SU-DHL-6 (cell line): ENCODE data around the gene LCE1F.

Source experiments
- H2AFZ ChIP-seq: fragments of 200-600 bp; sonication (generic); 2 replicates; pipeline ENCODE4 v1.6.1; 2014; ENCODE audit warnings: low read depth, mild to moderate bottlenecking, moderate library complexity, mixed read lengths, antibody characterized with exemption, low read length; ENCODE audit not compliant: severe bottlenecking
- H3F3A ChIP-seq: fragments of 200-600 bp; shearing (Covaris generic); 2 replicates; pipeline ENCODE4 v1.6.0; 2016; ENCODE audit warnings: antibody characterized with exemption, mild to moderate bottlenecking; ENCODE audit not compliant: insufficient read depth
- H3K27ac ChIP-seq: fragments of 200-600 bp; sonication (generic); 2 replicates; pipeline ENCODE4 v1.5.1; 2016; ENCODE audit warnings: low read depth, mild to moderate bottlenecking, low read length, moderate library complexity, mixed read lengths
- H3K27me3 ChIP-seq: fragments of 200-600 bp; sonication (generic), shearing (Covaris generic); 2 replicates; pipeline ENCODE4 v1.6.0; 2014; ENCODE audit warnings: mild to moderate bottlenecking, low read length
- H3K36me3 ChIP-seq: fragments of 200-600 bp; sonication (generic); 2 replicates; pipeline ENCODE4 v1.6.1; 2014; ENCODE audit warnings: mild to moderate bottlenecking, low read length, mixed read lengths
- H3K4me2 ChIP-seq: fragments of 300-600, 200-600 bp; shearing (Covaris generic), sonication (generic); 2 replicates; pipeline ENCODE4 v1.6.0; 2014; ENCODE audit warnings: low read length, low read depth, mild to moderate bottlenecking; ENCODE audit not compliant: poor library complexity, severe bottlenecking
- H3K4me3 ChIP-seq: fragments of 200-600 bp; sonication (generic); 2 replicates; pipeline ENCODE4 v1.5.1; 2014; ENCODE audit warnings: antibody characterized with exemption, low read length, mild to moderate bottlenecking, mixed read lengths; ENCODE audit not compliant: insufficient read depth, poor library complexity, severe bottlenecking
- H3K79me2 ChIP-seq: fragments of 200-600 bp; sonication (generic); 2 replicates; pipeline ENCODE4 v1.6.1; 2014; ENCODE audit warnings: mild to moderate bottlenecking, low read length, moderate library complexity; ENCODE audit not compliant: insufficient read depth
- H3K9ac ChIP-seq: fragments of 200-600 bp; sonication (generic); 2 replicates; pipeline ENCODE4 v1.7.0; 2014; ENCODE audit warnings: mild to moderate bottlenecking, low read length
- H3K9me2 ChIP-seq: fragments of 200-600 bp; sonication (generic); replicated peaks from 2 replicates; pipeline ENCODE4 v1.6.1; 2014; ENCODE audit warnings: low read length; ENCODE audit not compliant: insufficient read depth
- H3K9me3 ChIP-seq: fragments of 200-600 bp; sonication (generic); 2 replicates; pipeline ENCODE4 v1.6.1; 2014; ENCODE audit warnings: low read length, mixed read lengths; ENCODE audit not compliant: insufficient read depth
- H4K20me1 ChIP-seq: fragments of 200-600 bp; sonication (generic); 2 replicates; pipeline ENCODE4 v1.6.1; 2014; ENCODE audit warnings: low read depth, mild to moderate bottlenecking, antibody characterized with exemption, low read length, moderate library complexity, mixed read lengths
- CTCF ChIP-seq: fragments of 200-600 bp; sonication (generic); IDR thresholded peaks from one replicate; pipeline ENCODE4 v1.5.1; 2017; ENCODE audit warnings: antibody characterized with exemption, mild to moderate bottlenecking, low read length, moderate library complexity; ENCODE audit not compliant: insufficient read depth, poor library complexity, severe bottlenecking
- EZH2phosphoT487 ChIP-seq: fragments of 200-600 bp; sonication (generic), shearing (Covaris generic); conservative IDR thresholded peaks from 2 replicates; pipeline ENCODE4 v1.6.1; 2018; ENCODE audit warnings: mild to moderate bottlenecking, antibody characterized with exemption, low read length, moderate library complexity, mixed read lengths

The LCE1F gene

GRCh38 chr1:152806576-152806975 lies 31.6 kb downstream of the LCE1F start, which contains the start of gene LCE1C:
Gene LCE1C (minus strand): TSS chr1:152806651. CDS start chr1:152805478, 1,173 bp downstream.
- Histone ChIP-seq H3K27ac (no peak within 1 kb of the TSS), H3K9me3 (no peaks in the 10 kb centered on the region), H3K4me3 (no peak within 1 kb of the TSS), H3K79me2 (no peaks in the 10 kb centered on the region), H3K9me2 (no peaks in the 10 kb centered on the region; the same call in 1 of the 2 replicates), H3K9ac (no peak within 1 kb of the TSS), H3F3A (no peaks in the 10 kb centered on the region), H4K20me1 (no peaks in the 10 kb centered on the region), H3K27me3 (0 out of 2 replicates have a peak, but pooled peaks cover 4% of the 10 kb centered on the region), H3K4me2 (no peak within 1 kb of the TSS), H3K36me3 (no peaks in the 10 kb centered on the region), H2AFZ (no peak within 1 kb of the TSS)
- TF ChIP-seq EZH2phosphoT487 (no peak), CTCF (no peak)

- TF ChIP-seq EZH2phosphoT487: no peak
- no peak for TF ChIP-seq CTCF
- no peak overlapping the region for H3K4me3 ChIP-seq
- no peaks in the 10 kb centered on the region for H3K36me3 ChIP-seq
- no peak overlapping the region for H3K4me2 ChIP-seq
- no peak overlapping the region for H3K27ac ChIP-seq
- H3K79me2 ChIP-seq: no peaks in the 10 kb centered on the region
- no peak overlapping the region for H2AFZ ChIP-seq
- no peak overlapping the region for H3K9ac ChIP-seq
- no peaks in the 10 kb centered on the region for H4K20me1 ChIP-seq
- no peaks in the 10 kb centered on the region; the same call in 1 of the 2 replicates for H3K9me2 ChIP-seq
- H3K9me3 ChIP-seq: no peaks in the 10 kb centered on the region
- H3F3A ChIP-seq: no peaks in the 10 kb centered on the region
- H3K27me3 ChIP-seq: 0 out of 2 replicates have a peak, but pooled peaks cover 4% of the 10 kb centered on the region
Measured at GRCh38 chr1:152811050-152811449, 36.1 kb downstream of the LCE1F start.

GRCh38 chr1:152811671-152812070 lies 36.7 kb downstream of the LCE1F start, which contains the start of gene LCE1B:
Gene LCE1B (plus strand): TSS chr1:152811971. CDS start chr1:152812447, 476 bp downstream.
- Histone ChIP-seq H3F3A (no peaks in the 10 kb centered on the region), H3K9me3 (no peaks in the 10 kb centered on the region)

More at GRCh38 chr1:152811671-152812070, 36.7 kb downstream of the LCE1F start, which contains the start of gene LCE1B:
- H3K9ac ChIP-seq: no peak within 1 kb of the TSS
- H3K4me3 ChIP-seq: no peak within 1 kb of the TSS
- no peaks in the 10 kb centered on the region for H4K20me1 ChIP-seq
- no peaks in the 10 kb centered on the region for H3K36me3 ChIP-seq
- H3K9me2 ChIP-seq: no peaks in the 10 kb centered on the region
- H2AFZ ChIP-seq: no peak within 1 kb of the TSS
- H3K79me2 ChIP-seq: no peaks in the 10 kb centered on the region
- no peak within 1 kb of the TSS for H3K27ac ChIP-seq
- H3K27me3 ChIP-seq: 0 out of 2 replicates have a peak, but pooled peaks cover 4% of the 10 kb centered on the region
- no peak within 1 kb of the TSS for H3K4me2 ChIP-seq
- TF ChIP-seq EZH2phosphoT487: no peak
- no peak for TF ChIP-seq CTCF
